ENCODE measurements around the gene ATG101.
A peak's percentile ranks its signal among the peaks of the same experiment; 100 is the strongest.

ATG101 gene

GRCh38 chr12:52054833-52055730, 14.7 kb upstream of the ATG101 start:
- no peak for TF ChIP-seq CTCF (IDR thresholded peaks at IDR 0.05; ENCODE audit: low read length, missing control alignments)

GRCh38 chr12:52055731-52056711, 13.8 kb upstream of the ATG101 start:
- TF ChIP-seq CTCF (IDR thresholded peaks at IDR 0.05; ENCODE audit: low read length, missing control alignments), result no peak
- peak; percentile 58 for DNase-seq (ENCODE audit: low read depth)
- H3K4me3 ChIP-seq (replicated peaks; ENCODE audit: low read depth, low read length), result no peak overlapping the region

More at GRCh38 chr12:52054833-52055730, 14.7 kb upstream of the ATG101 start:
- no peak overlapping the region for H3K4me3 ChIP-seq (replicated peaks; ENCODE audit: low read depth, low read length)
- peak; percentile 58 for DNase-seq (ENCODE audit: low read depth)

GRCh38 chr12:52056801-52057637, 12.8 kb upstream of the ATG101 start:
- no peak for TF ChIP-seq CTCF (IDR thresholded peaks at IDR 0.05; ENCODE audit: low read length, missing control alignments)
- peak; percentile 65 for DNase-seq (ENCODE audit: low read depth)
- H3K4me3 ChIP-seq (replicated peaks; ENCODE audit: low read depth, low read length), result no peak overlapping the region

- H3K4me3 ChIP-seq (replicated peaks; ENCODE audit: low read depth, low read length), result no peak overlapping the region
- no peak for TF ChIP-seq CTCF (IDR thresholded peaks at IDR 0.05; ENCODE audit: low read length, missing control alignments)
- DNase-seq (ENCODE audit: low read depth), result peak; percentile 47
Measured at GRCh38 chr12:52057638-52058576, 11.9 kb upstream of the ATG101 start.

GRCh38 chr12:52058631-52059361, 11.0 kb upstream of the ATG101 start:
- peak; percentile 58 for DNase-seq (ENCODE audit: low read depth)
- no peak for TF ChIP-seq CTCF (IDR thresholded peaks at IDR 0.05; ENCODE audit: low read length, missing control alignments)
- no peak overlapping the region for H3K4me3 ChIP-seq (replicated peaks; ENCODE audit: low read depth, low read length)

Measured in fibroblast of pulmonary artery (primary cell).